ACC112 (cell line): ENCODE results near the gene NMUR2.

Source experiments
- H2AFZ ChIP-seq: fragments of 200-600 bp; sonication (generic); one replicate; pipeline ENCODE4 v1.6.0; 2017; ENCODE audit warnings: antibody characterized with exemption, low read length; ENCODE audit not compliant: unreplicated experiment
- H3K27ac ChIP-seq: fragments of 200-600 bp; sonication (generic); 2 replicates; pipeline ENCODE4 v1.5.1; 2014; ENCODE audit warnings: low read depth, mild to moderate bottlenecking, antibody characterized with exemption, low read length, moderate library complexity
- H3K27me3 ChIP-seq: fragments of 200-600 bp; sonication (generic); 2 replicates; pipeline ENCODE4 v1.6.1; 2014; ENCODE audit warnings: mild to moderate bottlenecking, antibody characterized with exemption, low read length, moderate library complexity, mixed read lengths; ENCODE audit not compliant: insufficient read depth
- H3K36me3 ChIP-seq: fragments of 200-600 bp; sonication (generic); 2 replicates; pipeline ENCODE4 v1.6.1; 2016; ENCODE audit warnings: mild to moderate bottlenecking, antibody characterized with exemption, low read length, moderate library complexity, mixed read lengths; ENCODE audit not compliant: insufficient read depth
- H3K4me1 ChIP-seq: fragments of 200-600 bp; sonication (generic); one replicate; pipeline ENCODE4 v1.6.1; 2016; ENCODE audit warnings: low read length, mixed read lengths; ENCODE audit not compliant: insufficient read depth, unreplicated experiment, control insufficient read depth
- H3K4me3 ChIP-seq: fragments of 200-600 bp; sonication (generic); 2 replicates; pipeline ENCODE4 v1.5.1; 2014; ENCODE audit warnings: mild to moderate bottlenecking, low read depth, low read length
- H3K79me2 ChIP-seq: fragments of 200-600 bp; sonication (generic); one replicate; pipeline ENCODE4 v1.6.0; 2016; ENCODE audit warnings: low read length; ENCODE audit not compliant: control insufficient read depth, unreplicated experiment, insufficient read depth

NMUR2 gene

DNA sequence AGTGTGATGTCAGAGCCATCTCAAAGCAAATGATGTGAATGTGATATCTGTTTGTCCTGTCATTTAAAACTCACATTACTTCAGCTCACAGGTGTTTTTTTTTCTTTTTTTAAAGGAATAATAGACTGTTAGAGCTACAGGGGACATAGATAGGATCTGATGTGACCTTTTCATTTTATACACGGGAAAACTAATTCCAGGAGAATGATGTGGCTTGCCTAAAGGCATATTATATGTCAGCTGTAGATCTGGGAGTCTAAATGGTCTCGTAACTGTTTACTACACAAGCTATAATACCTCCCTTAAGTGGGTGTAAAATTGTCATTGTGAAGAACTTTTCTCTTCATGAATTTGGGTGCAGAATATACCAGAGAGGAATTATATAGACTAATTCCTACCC is 2.0 kb downstream of the NMUR2 start:
- no peaks in the 10 kb centered on the region for H3K27me3 ChIP-seq
- no peak overlapping the region for H3K27ac ChIP-seq
- no peaks in the 10 kb centered on the region for H3K4me1 ChIP-seq
- H2AFZ ChIP-seq, result no peak overlapping the region
- H3K4me3 ChIP-seq, result no peak overlapping the region
- no peaks in the 10 kb centered on the region for H3K36me3 ChIP-seq
- no peaks in the 10 kb centered on the region for H3K79me2 ChIP-seq

DNA sequence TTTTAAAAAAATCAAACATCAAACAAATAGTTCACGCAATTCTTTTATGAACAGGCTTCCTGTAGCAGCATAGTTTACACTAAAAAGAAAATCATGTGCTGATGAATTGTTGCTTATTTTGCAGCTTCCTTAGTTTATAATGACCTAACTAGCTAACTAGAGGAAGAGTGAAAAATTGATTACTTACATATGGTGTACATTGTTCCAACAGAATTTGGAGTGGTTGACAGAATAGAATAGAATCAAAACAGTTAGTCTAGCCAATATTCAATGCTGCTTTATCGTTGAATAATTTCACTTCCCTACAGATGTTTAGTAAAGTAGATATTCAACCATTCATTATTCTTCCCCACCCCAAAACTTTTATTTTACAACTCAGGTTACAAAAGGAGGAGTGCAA is 4.2 kb downstream of the NMUR2 start:
- Histone ChIP-seq H3K79me2 (no peaks in the 10 kb centered on the region), H3K36me3 (no peaks in the 10 kb centered on the region), H3K4me1 (no peaks in the 10 kb centered on the region), H3K4me3 (no peak overlapping the region), H3K27ac (no peak overlapping the region), H2AFZ (no peak overlapping the region), H3K27me3 (no peaks in the 10 kb centered on the region)

GRCh38 chr5:152397581-152397980 is 7.5 kb downstream of the NMUR2 start:
- no peaks in the 10 kb centered on the region for H3K4me1 ChIP-seq
- H3K79me2 ChIP-seq, result no peaks in the 10 kb centered on the region

DNA sequence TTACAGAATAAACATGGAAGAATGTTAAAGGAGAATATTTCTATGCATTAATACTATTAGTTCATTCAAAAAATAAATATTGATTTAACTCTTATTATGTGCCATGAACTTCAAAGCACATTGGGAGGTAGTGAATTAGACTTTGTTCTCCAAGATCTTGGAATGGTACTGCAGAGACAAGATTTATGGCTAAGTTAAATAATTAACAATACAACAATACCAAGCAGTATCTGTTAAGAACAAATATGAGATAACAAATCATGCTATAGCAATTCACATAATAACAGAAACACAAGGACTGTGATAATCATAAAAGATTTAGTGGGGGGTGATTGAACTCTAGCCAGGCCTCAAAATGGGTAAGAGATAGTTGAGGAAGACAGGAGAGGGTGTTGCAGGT is 11.6 kb downstream of the NMUR2 start:
- H3K27ac ChIP-seq, result no peak overlapping the region
- no peak overlapping the region for H3K4me3 ChIP-seq
- H3K4me1 ChIP-seq, result no peaks in the 10 kb centered on the region
- H3K36me3 ChIP-seq, result no peaks in the 10 kb centered on the region
- no peak overlapping the region for H2AFZ ChIP-seq
- no peaks in the 10 kb centered on the region for H3K79me2 ChIP-seq
- H3K27me3 ChIP-seq, result no peaks in the 10 kb centered on the region

More at GRCh38 chr5:152397581-152397980, 7.5 kb downstream of the NMUR2 start:
- Histone ChIP-seq H3K27ac (no peak overlapping the region), H3K4me3 (no peak overlapping the region), H3K36me3 (no peaks in the 10 kb centered on the region), H3K27me3 (no peaks in the 10 kb centered on the region), H2AFZ (no peak overlapping the region)

GRCh38 chr5:152389208-152389849 is 15.8 kb downstream of the NMUR2 start:
- H3K27ac ChIP-seq, result no peak overlapping the region

GRCh38 chr5:152388610-152389009 is 16.5 kb downstream of the NMUR2 start:
- Histone ChIP-seq H3K36me3 (no peaks in the 10 kb centered on the region), H3K4me3 (no peak overlapping the region), H3K79me2 (no peaks in the 10 kb centered on the region), H3K27ac (no peak overlapping the region), H3K4me1 (no peaks in the 10 kb centered on the region), H3K27me3 (no peaks in the 10 kb centered on the region), H2AFZ (no peak overlapping the region)

More at GRCh38 chr5:152389208-152389849, 15.8 kb downstream of the NMUR2 start:
- Histone ChIP-seq H3K79me2 (no peaks in the 10 kb centered on the region), H3K4me1 (no peaks in the 10 kb centered on the region), H3K36me3 (no peaks in the 10 kb centered on the region), H3K27me3 (no peaks in the 10 kb centered on the region), H3K4me3 (no peak overlapping the region), H2AFZ (no peak overlapping the region)

DNA sequence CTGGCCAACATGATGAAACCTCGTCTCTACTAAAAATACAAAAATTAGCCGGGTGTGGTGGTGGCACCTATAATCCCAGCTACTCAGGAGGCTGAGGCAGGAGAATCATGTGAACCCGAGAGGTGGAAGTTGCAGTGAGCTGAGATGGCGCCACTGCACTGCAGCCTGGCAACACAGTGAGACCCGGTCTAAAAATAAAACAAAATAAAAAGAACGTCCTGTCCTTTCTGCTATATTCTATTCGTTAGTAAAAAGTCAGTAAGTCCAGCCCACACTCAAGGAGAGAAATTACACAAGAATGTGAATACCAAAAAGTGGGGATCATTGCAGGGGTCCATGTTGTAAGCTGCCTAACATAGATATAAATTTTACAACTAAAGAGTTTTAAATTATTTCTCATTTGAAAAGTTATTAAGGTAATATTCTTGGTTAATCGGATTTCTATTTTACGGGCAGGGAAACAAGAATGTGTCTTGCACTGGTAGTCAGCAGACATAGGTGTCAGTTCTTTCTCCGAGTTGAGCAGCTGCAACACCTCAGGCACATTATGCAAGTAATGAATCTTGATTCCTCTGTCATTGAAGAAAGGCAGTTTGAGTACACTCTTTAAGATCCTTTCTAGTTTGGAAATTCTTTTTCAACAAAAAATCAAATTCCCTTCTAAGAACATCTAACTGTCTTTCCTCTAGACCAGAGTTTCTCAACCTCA is 24.5 kb downstream of the NMUR2 start:
- H2AFZ ChIP-seq, result no peak overlapping the region
- no peaks in the 10 kb centered on the region for H3K79me2 ChIP-seq
- no peaks in the 10 kb centered on the region for H3K4me1 ChIP-seq
- no peaks in the 10 kb centered on the region for H3K27me3 ChIP-seq
- H3K4me3 ChIP-seq, result no peak overlapping the region
- H3K27ac ChIP-seq, result no peak overlapping the region
- H3K36me3 ChIP-seq, result no peaks in the 10 kb centered on the region

DNA sequence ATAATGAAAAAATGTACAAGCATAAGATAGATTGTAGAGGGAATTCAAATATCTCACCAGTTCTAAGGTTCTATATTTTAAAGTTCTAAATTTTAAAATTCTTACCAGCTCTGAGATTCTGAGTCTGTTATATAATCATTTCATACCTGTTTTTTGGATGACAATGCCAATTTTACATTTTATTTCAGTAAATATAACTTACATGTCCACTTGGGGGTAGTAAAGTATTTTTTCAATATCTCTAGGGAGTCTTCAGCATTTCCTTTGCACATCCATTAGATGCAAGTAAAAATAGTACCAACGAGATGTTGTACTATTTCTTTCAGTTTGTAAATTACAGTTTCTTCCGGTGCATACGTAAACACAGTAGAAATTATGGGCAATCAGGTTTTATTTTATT is 25.7 kb downstream of the NMUR2 start:
- no peak overlapping the region for H3K4me3 ChIP-seq
- H2AFZ ChIP-seq, result no peak overlapping the region
- no peaks in the 10 kb centered on the region for H3K36me3 ChIP-seq

DNA sequence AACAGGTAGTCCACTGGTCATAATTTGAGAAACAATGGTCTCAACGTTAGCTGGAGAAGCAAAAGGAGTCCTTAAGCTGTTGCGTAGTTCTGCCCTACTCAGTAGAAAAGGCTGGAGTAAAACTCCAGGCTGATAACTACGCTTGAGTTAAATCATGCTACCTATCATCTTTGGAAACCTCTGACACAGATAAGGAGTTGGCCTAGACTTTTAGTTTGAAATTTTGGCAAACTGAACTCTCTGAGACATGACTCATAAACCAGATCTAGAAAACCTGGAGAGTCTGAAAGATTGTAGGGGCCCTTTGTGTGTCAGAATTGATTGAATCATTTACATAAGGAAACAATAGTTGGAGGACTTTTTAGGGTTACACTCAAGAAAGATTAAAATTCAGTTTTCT is 26.3 kb downstream of the NMUR2 start:
- Histone ChIP-seq H2AFZ (no peak overlapping the region), H3K27me3 (no peaks in the 10 kb centered on the region), H3K36me3 (no peaks in the 10 kb centered on the region), H3K79me2 (no peaks in the 10 kb centered on the region), H3K4me3 (no peak overlapping the region), H3K27ac (no peak overlapping the region), H3K4me1 (no peaks in the 10 kb centered on the region)

More for the DNA sequence above, 25.7 kb downstream of the NMUR2 start:
- H3K27ac ChIP-seq, result no peak overlapping the region
- H3K27me3 ChIP-seq, result no peaks in the 10 kb centered on the region
- no peaks in the 10 kb centered on the region for H3K4me1 ChIP-seq
- H3K79me2 ChIP-seq, result no peaks in the 10 kb centered on the region

GRCh38 chr5:152376886-152377285 is 28.2 kb downstream of the NMUR2 start:
- no peaks in the 10 kb centered on the region for H3K79me2 ChIP-seq
- H3K27ac ChIP-seq, result no peak overlapping the region
- no peak overlapping the region for H3K4me3 ChIP-seq
- no peaks in the 10 kb centered on the region for H3K27me3 ChIP-seq
- H3K36me3 ChIP-seq, result no peaks in the 10 kb centered on the region
- H3K4me1 ChIP-seq, result no peaks in the 10 kb centered on the region
- no peak overlapping the region for H2AFZ ChIP-seq

- no peaks in the 10 kb centered on the region for H3K27me3 ChIP-seq
- H3K36me3 ChIP-seq, result no peaks in the 10 kb centered on the region
- no peak overlapping the region for H2AFZ ChIP-seq
- no peak overlapping the region for H3K4me3 ChIP-seq
- H3K79me2 ChIP-seq, result no peaks in the 10 kb centered on the region
- H3K27ac ChIP-seq, result no peak overlapping the region
- H3K4me1 ChIP-seq, result no peaks in the 10 kb centered on the region
Observed at GRCh38 chr5:152374711-152375275, 30.3 kb downstream of the NMUR2 start.
